ENCODE results near the gene ERV3-1. TPM values are rescaled to one million over a fixed set of nuclear protein-coding genes. Genes with fewer than 3 reads are reported as not detected.

ERV3-1 gene
- total RNA-seq, 1 experiment from 2014 or later = 7.2 TPM

DNA sequence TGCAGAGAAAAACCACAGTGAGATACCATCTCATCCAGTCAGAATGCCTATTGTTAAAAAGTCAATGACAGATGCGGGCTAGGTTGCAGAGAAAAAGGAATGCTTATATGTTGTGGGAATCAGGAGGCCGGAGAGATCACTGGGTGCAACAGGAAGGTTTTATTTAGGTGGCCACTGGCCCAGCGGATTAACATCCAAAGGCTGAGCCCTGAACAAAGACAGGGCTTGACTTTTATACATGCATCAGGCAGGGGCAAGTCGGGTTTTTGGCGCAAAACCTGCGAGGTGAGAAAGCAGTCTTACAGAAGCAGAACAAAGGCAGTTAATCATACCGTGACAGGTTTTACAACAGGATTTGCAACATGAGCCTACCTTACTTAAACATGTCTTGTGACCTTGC lies 16.3 kb downstream of the ERV3-1 start:
- no peaks in the 10 kb centered on the region for H3K27me3 ChIP-seq (ENCODE audit: insufficient read depth, low read length)
- POLR2A ChIA-PET = no interaction called here
- no TSS peak for BruUV-seq (replicated peaks)
- no peak overlapping the region for H3K27ac ChIP-seq (ENCODE audit: low read depth, low read length)
- no peak overlapping the region for H3K4me3 ChIP-seq (replicated peaks in 1 of 2; ENCODE audit: low read depth in 1 of 2, low read length in 2 of 2)
- H3K36me3 ChIP-seq (ENCODE audit: control insufficient read depth in 1 of 2, insufficient read depth in 2 of 2, low read length in 2 of 2) = no peaks in the 10 kb centered on the region
- H3K9me2 ChIP-seq (ENCODE audit: insufficient read depth) = no peaks in the 10 kb centered on the region
- no peak for DNase-seq (ENCODE audit: low read depth, low spot score)
- intact Hi-C loops (cut with micrococcal nuclease) = no loop called here
- ATAC-seq = no peak
- H3K79me2 ChIP-seq (ENCODE audit: insufficient read depth, low read length) = no peaks in the 10 kb centered on the region
- H3K9ac ChIP-seq (ENCODE audit: low read length) = no peak overlapping the region
- no peaks in the 10 kb centered on the region for H4K20me1 ChIP-seq (ENCODE audit: insufficient read depth)
- peaks cover 8 to 22% of the 10 kb centered on the region in 2 experiments; a peak in 3 of 4 replicates for H3K9me3 ChIP-seq (ENCODE audit: control insufficient read depth in 1 of 2, insufficient read depth in 1 of 2, low read depth in 1 of 2, low read length in 2 of 2)
- H2AFZ ChIP-seq (ENCODE audit: low read depth, low read length, poor library complexity, severe bottlenecking) = no peak overlapping the region
- RAD21 ChIA-PET (ENCODE audit: low non-redundant PET in 1 of 2, low total read pairs in 2 of 2, uncharacterized antibody in 2 of 2, unreplicated experiment in 2 of 2) = no interaction called here
- TF ChIP-seq TCF7L2 (IDR thresholded peaks at IDR 0.05; ENCODE audit: borderline replicate concordance, extremely low read depth, insufficient read depth, insufficient read length) (peak; percentile 77), CEBPB (IDR thresholded peaks at IDR 0.05; ENCODE audit: low read depth) (no peak), CBX3 (IDR thresholded peaks at IDR 0.05; ENCODE audit: low read depth) (peak; percentile 38; the same call in 1 of the 2 replicates), EGR1 (IDR thresholded peaks at IDR 0.05; ENCODE audit: low read depth) (no peak)
- H3K4me2 ChIP-seq (ENCODE audit: low read length) = no peak overlapping the region
- no peaks in the 10 kb centered on the region for H3K4me1 ChIP-seq (ENCODE audit: control insufficient read depth in 1 of 2, insufficient read depth in 2 of 2, low read length in 2 of 2)
- CTCF ChIA-PET = no interaction called here

DNA sequence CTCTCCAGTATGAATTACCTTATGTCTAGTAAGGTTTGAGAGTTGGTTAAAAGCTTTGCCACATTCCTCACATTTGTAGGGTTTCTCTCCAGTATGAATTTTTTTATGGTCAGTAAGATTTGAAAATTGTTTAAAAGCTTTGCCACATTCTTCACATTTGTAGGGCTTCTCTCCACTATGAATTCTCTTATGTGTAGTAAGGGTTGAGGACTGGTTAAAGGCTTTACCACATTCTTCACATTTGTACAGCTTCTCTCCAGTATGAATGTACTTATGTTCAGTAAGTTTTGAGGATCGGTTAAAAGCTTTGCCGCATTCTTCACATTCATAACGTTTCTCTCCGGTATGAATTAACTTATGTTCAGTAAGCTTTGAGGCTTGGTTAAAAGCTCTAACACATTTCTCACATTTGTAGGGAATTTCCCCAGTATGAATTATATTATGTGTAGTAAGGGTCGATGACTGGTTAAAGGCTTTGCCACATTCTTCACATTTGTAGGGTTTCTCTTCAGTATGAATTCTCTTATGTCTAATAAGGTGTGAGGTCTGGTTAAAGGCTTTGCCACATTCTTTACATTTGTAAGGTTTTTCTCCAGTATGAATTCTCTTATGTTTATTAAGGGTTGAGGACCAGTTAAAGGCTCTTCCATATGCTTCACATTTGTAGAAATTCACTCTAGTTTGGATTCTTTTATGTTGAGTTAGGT lies 27.8 kb downstream of the ERV3-1 start:
- ChIA-PET RAD21 (ENCODE audit: low non-redundant PET in 1 of 2, low total read pairs in 2 of 2, uncharacterized antibody in 2 of 2, unreplicated experiment in 2 of 2) (no interaction called here), CTCF (no interaction called here), POLR2A (no interaction called here)
- Histone ChIP-seq H4K20me1 (ENCODE audit: insufficient read depth) (no peaks in the 10 kb centered on the region), H3K9me2 (ENCODE audit: insufficient read depth) (no peaks in the 10 kb centered on the region), H3K79me2 (ENCODE audit: insufficient read depth, low read length) (no peaks in the 10 kb centered on the region), H3K4me3 (replicated peaks in 1 of 2; ENCODE audit: low read depth in 1 of 2, low read length in 2 of 2) (no peak overlapping the region), H3K4me1 (ENCODE audit: control insufficient read depth in 1 of 2, insufficient read depth in 2 of 2, low read length in 2 of 2) (no peaks in the 10 kb centered on the region), H3K36me3 (ENCODE audit: control insufficient read depth in 1 of 2, insufficient read depth in 2 of 2, low read length in 2 of 2) (no peaks in the 10 kb centered on the region; a peak in 1 of 4 replicates), H2AFZ (ENCODE audit: low read depth, low read length, poor library complexity, severe bottlenecking) (no peak overlapping the region), H3K27ac (ENCODE audit: low read depth, low read length) (no peak overlapping the region), H3K9ac (ENCODE audit: low read length) (no peak overlapping the region), H3K27me3 (ENCODE audit: insufficient read depth, low read length) (no peaks in the 10 kb centered on the region), H3K9me3 (ENCODE audit: control insufficient read depth in 1 of 2, insufficient read depth in 1 of 2, low read depth in 1 of 2, low read length in 2 of 2) (peaks cover 21 to 51% of the 10 kb centered on the region in 2 experiments; a peak in 3 of 4 replicates), H3K4me2 (ENCODE audit: low read length) (no peak overlapping the region)
- intact Hi-C loops (cut with micrococcal nuclease) = no loop called here
- ATAC-seq (no peak), DNase-seq (ENCODE audit: low read depth, low spot score) (no peak)
- no TSS peak for BruUV-seq (replicated peaks)
- no peak for TF ChIP-seq ELF1 (IDR thresholded peaks at IDR 0.05; ENCODE audit: borderline replicate concordance, low read depth)
- peak; percentile 80 for TF ChIP-seq ZNF274 (IDR thresholded peaks at IDR 0.05; ENCODE audit: low read depth, low read length)

Data from HCT116 (cell line).